Measurements from ENCODE around the gene MIA3.
"Not testable (repeated sequence)": the region's sequence is repeated elsewhere in the genome, so short reads cannot be mapped to it uniquely, and the experiment has no call there.

MIA3 gene, protein sequence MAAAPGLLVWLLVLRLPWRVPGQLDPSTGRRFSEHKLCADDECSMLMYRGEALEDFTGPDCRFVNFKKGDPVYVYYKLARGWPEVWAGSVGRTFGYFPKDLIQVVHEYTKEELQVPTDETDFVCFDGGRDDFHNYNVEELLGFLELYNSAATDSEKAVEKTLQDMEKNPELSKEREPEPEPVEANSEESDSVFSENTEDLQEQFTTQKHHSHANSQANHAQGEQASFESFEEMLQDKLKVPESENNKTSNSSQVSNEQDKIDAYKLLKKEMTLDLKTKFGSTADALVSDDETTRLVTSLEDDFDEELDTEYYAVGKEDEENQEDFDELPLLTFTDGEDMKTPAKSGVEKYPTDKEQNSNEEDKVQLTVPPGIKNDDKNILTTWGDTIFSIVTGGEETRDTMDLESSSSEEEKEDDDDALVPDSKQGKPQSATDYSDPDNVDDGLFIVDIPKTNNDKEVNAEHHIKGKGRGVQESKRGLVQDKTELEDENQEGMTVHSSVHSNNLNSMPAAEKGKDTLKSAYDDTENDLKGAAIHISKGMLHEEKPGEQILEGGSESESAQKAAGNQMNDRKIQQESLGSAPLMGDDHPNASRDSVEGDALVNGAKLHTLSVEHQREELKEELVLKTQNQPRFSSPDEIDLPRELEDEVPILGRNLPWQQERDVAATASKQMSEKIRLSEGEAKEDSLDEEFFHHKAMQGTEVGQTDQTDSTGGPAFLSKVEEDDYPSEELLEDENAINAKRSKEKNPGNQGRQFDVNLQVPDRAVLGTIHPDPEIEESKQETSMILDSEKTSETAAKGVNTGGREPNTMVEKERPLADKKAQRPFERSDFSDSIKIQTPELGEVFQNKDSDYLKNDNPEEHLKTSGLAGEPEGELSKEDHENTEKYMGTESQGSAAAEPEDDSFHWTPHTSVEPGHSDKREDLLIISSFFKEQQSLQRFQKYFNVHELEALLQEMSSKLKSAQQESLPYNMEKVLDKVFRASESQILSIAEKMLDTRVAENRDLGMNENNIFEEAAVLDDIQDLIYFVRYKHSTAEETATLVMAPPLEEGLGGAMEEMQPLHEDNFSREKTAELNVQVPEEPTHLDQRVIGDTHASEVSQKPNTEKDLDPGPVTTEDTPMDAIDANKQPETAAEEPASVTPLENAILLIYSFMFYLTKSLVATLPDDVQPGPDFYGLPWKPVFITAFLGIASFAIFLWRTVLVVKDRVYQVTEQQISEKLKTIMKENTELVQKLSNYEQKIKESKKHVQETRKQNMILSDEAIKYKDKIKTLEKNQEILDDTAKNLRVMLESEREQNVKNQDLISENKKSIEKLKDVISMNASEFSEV (N-terminal part only)

GRCh38 chr1:222618001-222618879 is at the start of gene MIA3:
MIA3 (plus strand) TSS chr1:222618097; CDS start chr1:222618111, 14 bp downstream.
- DNase-seq (ENCODE audit: low read depth, low spot score), result no peak

DNA sequence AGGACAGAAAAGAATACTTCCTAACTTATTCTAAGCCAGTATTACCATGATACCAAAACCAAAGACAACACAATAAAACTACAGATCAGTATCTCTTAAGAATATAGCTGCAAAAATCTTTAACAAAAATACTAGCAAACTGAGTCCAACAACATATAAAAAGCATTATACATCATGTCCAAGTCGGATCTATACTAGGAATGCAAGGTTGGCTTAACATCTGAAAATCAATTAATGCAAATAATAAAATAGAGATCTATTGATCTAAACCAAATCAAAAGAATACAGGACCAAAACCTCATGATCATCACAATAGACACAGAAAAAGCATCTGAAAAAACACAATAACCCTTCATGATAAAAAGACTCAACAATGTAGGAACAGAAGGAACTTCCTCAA is 47.1 kb upstream of the MIA3 start:
- no peak for DNase-seq (ENCODE audit: low read depth, low spot score)

- DNase-seq (ENCODE audit: low read depth, low spot score), result no peak
These were observed 38.6 kb upstream of the MIA3 start for GRCh38 chr1:222579316-222579715.

DNA sequence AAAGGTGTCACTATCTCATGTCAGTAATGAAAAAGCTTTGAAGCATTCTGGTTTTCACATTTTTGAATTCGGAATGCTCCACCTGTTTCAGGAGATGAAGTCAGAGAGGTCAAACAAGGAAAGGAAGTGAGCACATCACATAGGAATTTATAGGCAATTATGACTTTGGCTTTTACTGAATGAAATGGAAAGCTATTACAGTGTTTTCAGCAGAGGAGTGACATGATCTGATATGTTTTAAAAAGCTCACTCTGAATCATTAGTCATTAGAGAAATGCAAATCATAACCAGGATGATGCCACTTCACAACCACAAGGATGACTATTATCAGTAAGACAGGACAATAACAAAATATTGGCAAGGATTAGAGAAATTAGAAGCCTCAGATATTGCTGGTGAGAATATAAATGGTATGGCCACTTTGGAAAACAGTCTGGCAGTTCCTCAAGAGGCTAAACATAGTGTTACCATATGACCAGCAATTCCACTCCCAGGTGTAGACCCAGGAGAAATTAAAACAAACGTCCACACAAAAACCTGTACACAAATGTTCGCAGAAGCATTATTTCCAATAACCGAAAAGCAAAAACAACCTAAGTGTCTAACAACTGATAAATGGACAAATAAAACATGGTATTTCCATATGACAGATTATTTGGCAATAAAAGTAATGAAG is 35.7 kb upstream of the MIA3 start:
- DNase-seq (ENCODE audit: low read depth, low spot score), result no peak

DNA sequence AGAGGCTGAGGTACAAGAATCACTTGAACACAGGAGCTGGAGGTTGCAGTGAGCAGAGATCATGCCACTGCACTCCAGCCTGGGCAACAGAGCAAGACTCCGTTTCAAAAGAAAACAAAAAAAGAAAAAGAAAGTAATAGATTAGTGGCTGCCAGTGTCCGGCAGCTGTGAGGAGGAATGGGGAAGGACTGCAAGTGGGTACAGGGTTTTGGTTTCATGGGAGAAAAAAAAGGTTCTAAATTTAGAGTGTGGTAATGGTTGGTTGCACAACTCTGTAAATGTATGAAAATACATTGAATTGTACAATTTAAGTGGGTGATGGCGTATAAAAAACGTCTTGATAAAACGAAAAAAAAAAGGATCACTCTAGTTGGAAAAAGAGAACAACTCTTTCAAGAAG is 34.8 kb upstream of the MIA3 start:
- DNase-seq (ENCODE audit: low read depth, low spot score), result no peak

DNA sequence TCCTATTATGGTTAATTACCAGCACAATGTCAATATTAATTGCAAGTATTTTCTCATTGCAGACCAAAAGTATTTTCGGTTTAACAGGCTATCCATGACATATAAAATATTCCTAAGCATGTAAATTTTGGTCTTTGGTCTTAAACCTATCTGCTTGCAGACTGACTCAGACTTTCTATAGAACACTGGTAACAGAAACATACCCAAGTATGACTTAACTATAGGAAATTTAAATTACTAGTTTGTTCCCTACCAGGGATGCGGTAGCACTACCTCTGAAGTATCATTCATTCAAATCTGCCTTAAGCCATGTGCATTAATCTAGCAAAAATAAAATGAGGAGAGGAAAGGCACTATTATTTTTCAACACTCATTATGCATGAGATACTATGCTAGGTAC is 31.1 kb upstream of the MIA3 start:
- no peak for DNase-seq (ENCODE audit: low read depth, low spot score)

DNA sequence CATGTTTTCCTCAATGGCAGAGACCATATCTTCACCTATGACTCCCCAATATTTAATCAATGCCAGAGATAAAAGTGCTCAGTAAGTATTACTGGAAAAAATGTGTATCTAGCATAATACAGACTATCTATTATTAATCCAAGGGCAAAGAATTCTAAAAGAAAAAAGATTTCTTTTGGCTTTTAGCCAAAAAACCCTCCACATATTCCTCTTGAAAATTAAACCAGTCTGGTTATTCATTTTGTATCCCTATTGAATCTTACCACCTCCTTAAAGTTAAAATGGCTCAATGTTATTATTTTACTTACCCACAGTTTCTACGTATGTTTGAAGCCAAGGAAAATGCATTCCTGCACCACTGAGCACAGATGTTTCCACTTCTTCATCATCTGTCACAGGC is 29.8 kb upstream of the MIA3 start:
- no peak for DNase-seq (ENCODE audit: low read depth, low spot score)

DNA sequence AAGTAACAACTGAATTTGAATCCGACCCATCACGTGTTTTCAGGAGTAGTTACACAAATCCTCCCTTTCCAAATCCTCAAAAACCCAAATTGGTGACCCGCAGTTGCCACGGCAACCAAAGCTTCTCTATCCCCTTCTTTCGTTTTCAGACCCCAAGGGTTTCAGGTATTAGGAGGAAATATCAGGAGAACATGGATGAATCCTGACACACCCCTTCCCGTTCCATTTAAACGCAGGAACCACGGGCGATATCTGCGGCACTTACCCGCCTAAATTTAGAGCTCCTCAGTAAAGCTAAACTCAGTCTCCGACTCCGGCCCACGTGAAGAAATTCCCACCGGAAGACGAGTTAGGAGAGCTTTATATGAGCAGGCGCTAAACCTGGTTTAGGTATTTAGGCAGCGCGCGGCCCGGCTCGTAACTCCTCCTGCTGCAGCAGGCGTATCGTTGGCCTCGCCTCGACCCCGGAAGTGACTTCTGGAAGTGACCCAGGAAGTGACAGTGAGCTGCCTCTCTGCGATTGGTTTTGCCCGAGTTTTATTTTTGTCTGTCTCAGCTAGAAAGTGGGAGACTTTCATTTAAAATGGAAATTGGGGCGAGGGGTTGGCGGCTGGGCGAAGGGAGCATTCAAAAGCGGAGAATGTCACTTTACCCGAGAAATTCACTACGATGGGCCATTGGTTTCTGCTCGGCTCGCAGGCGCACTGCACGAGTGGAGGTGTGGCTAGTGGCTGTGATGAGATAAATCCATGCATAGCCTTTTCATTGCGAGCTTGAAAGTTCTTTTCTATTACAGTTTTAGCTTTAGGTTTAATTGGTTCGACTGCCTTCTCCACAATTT is 28.2 kb upstream of the MIA3 start, which contains the start of gene TAF1A:
TAF1A (minus strand) TSS at position 472 of the 841 bp plus-strand sequence.
- DNase-seq (ENCODE audit: low read depth, low spot score), result peak; percentile 37

GRCh38 chr1:222592171-222592570 is 25.7 kb upstream of the MIA3 start:
- DNase-seq (ENCODE audit: low read depth, low spot score), result no peak

DNA sequence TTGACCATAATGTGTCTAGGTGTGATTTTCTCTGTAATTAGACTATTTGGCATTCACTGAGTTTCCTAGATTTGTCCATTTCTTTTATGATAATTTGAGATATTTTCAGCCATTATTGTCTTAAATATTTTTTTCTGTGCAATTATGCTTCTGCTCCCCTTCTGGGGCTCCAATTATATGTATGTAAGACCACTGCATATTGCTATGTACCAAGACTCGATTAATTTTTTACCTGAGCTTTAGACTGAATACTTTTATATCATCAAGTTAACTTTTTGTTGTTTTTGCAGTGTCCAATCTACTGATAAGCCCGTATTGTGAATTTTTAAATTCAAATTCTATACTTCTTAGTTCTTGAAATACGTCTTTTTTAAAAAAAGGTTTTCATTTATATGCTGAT is 23.1 kb upstream of the MIA3 start:
- no peak for DNase-seq (ENCODE audit: low read depth, low spot score)

GRCh38 chr1:222596696-222597095 is 21.2 kb upstream of the MIA3 start:
- no peak for DNase-seq (ENCODE audit: low read depth, low spot score)

DNA sequence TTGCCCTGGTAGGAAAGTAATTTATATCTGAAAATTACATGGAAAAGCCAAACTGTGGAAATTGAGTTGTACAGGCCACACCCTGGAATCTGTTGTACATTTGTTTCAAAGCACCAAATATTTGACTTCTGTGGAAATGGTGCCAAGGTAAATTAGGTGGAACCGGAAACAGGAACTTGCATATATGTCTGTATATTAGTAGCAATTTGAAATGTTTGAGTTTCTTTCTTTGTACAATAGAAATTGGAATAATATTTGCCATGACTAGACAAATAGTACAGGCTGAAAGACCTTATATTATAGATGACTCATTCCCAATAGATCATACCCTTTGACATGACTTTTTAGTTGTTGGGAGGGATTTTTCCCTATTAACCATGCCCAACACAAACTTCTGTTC is 17.6 kb upstream of the MIA3 start:
- no peak for DNase-seq (ENCODE audit: low read depth, low spot score)

- DNase-seq (ENCODE audit: low read depth, low spot score), result no peak
These were observed 16.6 kb upstream of the MIA3 start for GRCh38 chr1:222601257-222601656.

DNA sequence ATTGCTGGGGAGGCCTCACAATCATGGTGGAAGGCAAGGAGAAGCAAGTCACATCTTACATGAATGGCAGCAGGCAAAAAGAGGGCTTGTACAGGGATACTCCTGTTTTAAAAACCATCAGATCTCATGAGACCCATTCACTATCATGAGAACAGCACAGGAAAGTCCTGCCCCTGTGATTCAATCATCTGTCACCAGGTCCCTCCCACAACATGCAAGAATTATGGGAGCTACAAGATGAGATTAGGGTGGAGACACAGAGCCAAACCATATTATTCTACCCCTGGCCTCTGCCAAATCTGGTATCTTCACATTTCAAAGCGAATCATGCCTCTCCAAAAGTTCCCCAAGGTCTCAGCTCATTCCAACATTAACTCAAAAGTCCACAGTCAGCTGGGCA is 11.1 kb upstream of the MIA3 start:
- no peak for DNase-seq (ENCODE audit: low read depth, low spot score)

GRCh38 chr1:222609111-222609510 is 8.8 kb upstream of the MIA3 start:
- not testable (repeated sequence) for DNase-seq (ENCODE audit: low read depth, low spot score)

DNA sequence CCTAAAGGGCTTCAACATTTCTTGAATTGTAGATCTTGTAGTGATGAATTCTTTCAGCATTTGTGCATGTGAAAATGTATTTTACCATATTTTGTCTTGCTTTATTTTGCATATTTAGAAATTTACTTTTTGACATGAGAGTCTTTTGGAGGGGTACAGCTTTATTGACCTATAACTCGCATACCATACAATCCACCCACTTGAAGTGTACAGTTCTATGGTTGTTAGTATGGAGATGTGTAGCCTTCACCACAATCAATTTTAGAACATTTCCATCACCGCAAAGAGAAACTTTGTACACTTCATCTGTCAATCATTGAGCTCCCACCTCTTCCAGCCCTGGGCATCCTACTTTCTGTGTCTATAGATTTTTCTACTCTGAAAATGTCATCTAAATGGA is 7.2 kb upstream of the MIA3 start:
- no peak for DNase-seq (ENCODE audit: low read depth, low spot score)

DNA sequence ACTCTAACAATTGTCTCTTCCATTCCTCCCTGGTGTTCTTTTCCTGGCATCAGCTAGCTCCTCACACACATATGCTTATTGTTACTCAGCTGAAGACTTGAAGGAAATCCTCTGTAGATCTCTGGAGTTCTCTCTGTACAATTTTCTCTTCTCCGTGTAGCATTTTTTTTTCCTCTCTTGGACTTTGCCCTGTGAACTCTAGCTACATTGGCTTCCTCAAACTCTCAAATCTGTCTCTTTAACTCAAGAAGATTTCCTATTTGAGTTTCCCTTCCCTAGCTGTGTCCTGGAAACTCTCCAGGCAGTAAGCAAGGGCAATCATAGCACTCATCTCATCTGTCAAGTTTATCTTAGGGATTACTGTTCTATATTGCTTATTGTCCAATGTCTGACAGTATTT is 4.3 kb upstream of the MIA3 start:
- no peak for DNase-seq (ENCODE audit: low read depth, low spot score)

GRCh38 chr1:222616525-222616924 is 1.4 kb upstream of the MIA3 start:
- DNase-seq (ENCODE audit: low read depth, low spot score), result no peak

GRCh38 chr1:222617367-222617951 is 438 bp upstream of the MIA3 start:
- peak; percentile 87 for DNase-seq (ENCODE audit: low read depth, low spot score)
